ENCODE data around the gene RANBP9. TPM values are rescaled to one million over a fixed set of nuclear protein-coding genes. Genes with fewer than 3 reads are reported as not detected.

RANBP9 gene
- total and polyA plus RNA-seq, 2 experiments from 2014 or later, result 12.1 to 31.8 TPM

- Histone ChIP-seq H2AFZ (no peak overlapping the region), H3K4me1 (ENCODE audit: insufficient read depth) (no peaks in the 10 kb centered on the region), H3K36me3 (ENCODE audit: insufficient read depth) (peaks cover 5% of the 10 kb centered on the region; the same call in 1 of the 2 replicates), H3K27me3 (ENCODE audit: insufficient read depth) (no peaks in the 10 kb centered on the region), H4K20me1 (replicated peaks; ENCODE audit: insufficient read depth) (no peaks in the 10 kb centered on the region; the same call in 1 of the 2 replicates), H3K4me2 (no peak overlapping the region), H3K4me3 (no peak overlapping the region), H3F3A (replicated peaks; ENCODE audit: low read depth) (no peaks in the 10 kb centered on the region; the same call in 1 of the 2 replicates), H3K9me2 (ENCODE audit: insufficient read depth) (no peaks in the 10 kb centered on the region), H3K79me2 (replicated peaks; ENCODE audit: insufficient read depth) (no peaks in the 10 kb centered on the region), H3K27ac (ENCODE audit: low read depth) (no peak overlapping the region)
- DNase-seq (ENCODE audit: low spot score) (no peak), ATAC-seq (no peak)
- H3K27ac Mint-ChIP-seq, result no peak overlapping the region
- no peak overlapping the region for H3K4me3 Mint-ChIP-seq
- no peaks in the 10 kb centered on the region for H3K9me3 Mint-ChIP-seq
- TF ChIP-seq NANOG (IDR thresholded peaks at IDR 0.05; ENCODE audit: borderline replicate concordance) (no peak), JUNB (IDR thresholded peaks at IDR 0.05; ENCODE audit: unreplicated experiment) (no peak), CREB1 (CRISPR knock-in tag; IDR thresholded peaks at IDR 0.05; ENCODE audit: low read depth) (no peak), ZNF462 (CRISPR knock-in tag; IDR thresholded peaks at IDR 0.05) (no peak), EZH2phosphoT487 (IDR thresholded peaks at IDR 0.05; ENCODE audit: unreplicated experiment) (no peak), STAT1 (IDR thresholded peaks at IDR 0.05; ENCODE audit: unreplicated experiment) (no peak), REST (IDR thresholded peaks at IDR 0.05; ENCODE audit: unreplicated experiment) (no peak)
- H3K27me3 Mint-ChIP-seq (ENCODE audit: insufficient read depth, low read depth, poor library complexity), result no peaks in the 10 kb centered on the region
- H3K4me1 Mint-ChIP-seq, result 0 out of 3 replicates have a peak, but pooled peaks cover 2% of the 10 kb centered on the region
- H3K36me3 Mint-ChIP-seq (ENCODE audit: low read depth), result peaks cover 17% of the 10 kb centered on the region
These were observed 121.0 kb downstream of the RANBP9 start for GRCh38 chr6:13590574-13591153.
